Activated CD8-positive, alpha-beta T cell treated with anti-CD3 and anti-CD28 coated beads, Interleukin-2, amount 10 ng/mL, durations not matched to agents 7 days and 5 days (primary cell): Measurements from ENCODE around the gene LXN. TPM values are rescaled to one million over a fixed set of nuclear protein-coding genes. Genes with fewer than 3 reads are reported as not detected.

Experiments used
- ATAC-seq: fragments of 150-1000 bp; cut with Tn5 transposase; one replicate; pipeline ENCODE4 v1.10.0; 2021; ENCODE audit warnings: moderate library complexity
- CTCF ChIA-PET: fragments of 350-600 bp; sonication (Branson Sonifier 250); formaldehyde crosslinking; loops from one replicate; lab custom pipeline; 2021; ENCODE audit warnings: antibody characterized with exemption; lab: Charles Lee
- POLR2A ChIA-PET: fragments of 350-600 bp; sonication (Branson Sonifier 250); formaldehyde crosslinking; loops from one replicate; lab custom pipeline; 2021; ENCODE audit warnings: antibody characterized with exemption; lab: Charles Lee
- DNase-seq: peaks from one replicate; pipeline ENCODE4 v3.0.0-alpha.2; 2020
- H3K27ac Mint-ChIP-seq: one replicate; pipeline ENCODE4 v1.8.0; 2021; ENCODE audit warnings: mild to moderate bottlenecking, mixed read lengths
- H3K27me3 Mint-ChIP-seq: one replicate; pipeline ENCODE4 v1.8.0; 2021; ENCODE audit warnings: low read depth, mixed read lengths
- H3K36me3 Mint-ChIP-seq: one replicate; pipeline ENCODE4 v1.8.0; 2021; ENCODE audit warnings: low read depth, mixed read lengths
- H3K4me1 Mint-ChIP-seq: one replicate; pipeline ENCODE4 v1.8.0; 2021; ENCODE audit warnings: low read depth, mixed read lengths
- H3K4me3 Mint-ChIP-seq: one replicate; pipeline ENCODE4 v1.8.0; 2021; ENCODE audit warnings: mild to moderate bottlenecking, mixed read lengths
- H3K9me3 Mint-ChIP-seq: one replicate; pipeline ENCODE4 v1.8.0; 2022; ENCODE audit warnings: mixed read lengths; ENCODE audit not compliant: insufficient read depth
- total RNA-seq, 2 experiments: library from RNA; stranded (reverse); gene quantifications; one replicate each; pipeline ENCODE4 v1.2.3, GENCODE V29; 2021

LXN gene
- total RNA-seq, 2 experiments from 2014 or later, result 8.7 to 9.4 TPM

GRCh38 chr3:158642474-158643210 lies 29.8 kb downstream of the LXN start:
- Mint-ChIP-seq H3K36me3 (peaks cover 15% of the 10 kb centered on the region), H3K27me3 (no peaks in the 10 kb centered on the region), H3K4me3 (no peak overlapping the region), H3K9me3 (no peaks in the 10 kb centered on the region), H3K27ac (no peak overlapping the region), H3K4me1 (peaks cover 22% of the 10 kb centered on the region)
- ChIA-PET CTCF (interaction anchor here (0.7 to 3.6 kb wide), 3 partner anchors 29 to 163 kb away, joined by 3 to 13 read pairs (median 5); partner anchors contain the start of gene LXN), POLR2A (no interaction called here)
- DNase-seq (no peak), ATAC-seq (no peak)

GRCh38 chr3:158642005-158642404 lies 30.4 kb downstream of the LXN start:
- no peak overlapping the region for H3K4me3 Mint-ChIP-seq
- H3K9me3 Mint-ChIP-seq, result no peaks in the 10 kb centered on the region
- ChIA-PET POLR2A (no interaction called here), CTCF (interaction anchor here (1.2 kb wide), 1 partner anchor 30 kb away, joined by 5 read pairs; the partner anchor contains the start of gene LXN)
- peaks cover 22% of the 10 kb centered on the region for H3K4me1 Mint-ChIP-seq
- ATAC-seq (no peak), DNase-seq (no peak)
- H3K36me3 Mint-ChIP-seq, result peaks cover 9% of the 10 kb centered on the region
- H3K27me3 Mint-ChIP-seq, result no peaks in the 10 kb centered on the region
- peak overlapping the region; percentile 47 for H3K27ac Mint-ChIP-seq

- Mint-ChIP-seq H3K27me3 (no peaks in the 10 kb centered on the region), H3K9me3 (no peaks in the 10 kb centered on the region), H3K36me3 (no peaks in the 10 kb centered on the region), H3K27ac (no peak overlapping the region), H3K4me1 (peaks cover 12% of the 10 kb centered on the region), H3K4me3 (no peak overlapping the region)
- CTCF ChIA-PET, result no interaction called here
- DNase-seq, result no peak
- ATAC-seq, result no peak
- POLR2A ChIA-PET, result no interaction called here
Measured at GRCh38 chr3:158640646-158641045, 31.8 kb downstream of the LXN start.

- ATAC-seq (no peak), DNase-seq (no peak)
- no peaks in the 10 kb centered on the region for H3K36me3 Mint-ChIP-seq
- H3K4me1 Mint-ChIP-seq, result no peaks in the 10 kb centered on the region
- POLR2A ChIA-PET, result no interaction called here
- peaks cover 3% of the 10 kb centered on the region for H3K27me3 Mint-ChIP-seq
- H3K9me3 Mint-ChIP-seq, result no peaks in the 10 kb centered on the region
- CTCF ChIA-PET, result no interaction called here
- no peak overlapping the region for H3K4me3 Mint-ChIP-seq
- no peak overlapping the region for H3K27ac Mint-ChIP-seq
Measured at GRCh38 chr3:158631981-158632380, 40.5 kb downstream of the LXN start.

GRCh38 chr3:158625881-158626280 lies 46.6 kb downstream of the LXN start:
- no peak for ATAC-seq
- POLR2A ChIA-PET, result no interaction called here
- H3K36me3 Mint-ChIP-seq, result peaks cover 2% of the 10 kb centered on the region
- CTCF ChIA-PET, result no interaction called here
- H3K27ac Mint-ChIP-seq, result no peak overlapping the region
- peaks cover 3% of the 10 kb centered on the region for H3K27me3 Mint-ChIP-seq
- no peaks in the 10 kb centered on the region for H3K4me1 Mint-ChIP-seq
- DNase-seq, result no peak
- peaks cover 6% of the 10 kb centered on the region for H3K9me3 Mint-ChIP-seq
- no peak overlapping the region for H3K4me3 Mint-ChIP-seq

- ChIA-PET POLR2A (no interaction called here), CTCF (interaction anchor here (1.1 to 1.4 kb wide), 2 partner anchors 26 to 78 kb away, joined by 3 to 4 read pairs; partner anchors contain the start of gene GFM1)
- Mint-ChIP-seq H3K9me3 (peaks cover 10% of the 10 kb centered on the region), H3K4me1 (no peaks in the 10 kb centered on the region), H3K27me3 (peaks cover 2% of the 10 kb centered on the region), H3K4me3 (no peak overlapping the region), H3K27ac (no peak overlapping the region), H3K36me3 (peaks cover 2% of the 10 kb centered on the region)
- no peak for DNase-seq
- no peak for ATAC-seq
Measured at GRCh38 chr3:158617982-158618875, 54.2 kb downstream of the LXN start.

Other genes with a start within 250 kb of the LXN start
- gene MLF1, start 101.5 kb downstream of the LXN start, total RNA-seq, result under 1 TPM; 0.39 to 0.53 TPM
- 10 to 100 TPM; 40.4 to 45.0 TPM for gene GFM1, start 28.1 kb downstream of the LXN start, total RNA-seq
- not detected for gene RARRES1, start 59.8 kb upstream of the LXN start, total RNA-seq
- 10 to 100 TPM; 22.2 to 24.1 TPM for gene MFSD1, start 129.4 kb upstream of the LXN start, total RNA-seq